ENCODE data around the gene RAB37. TPM values are rescaled to one million over a fixed set of nuclear protein-coding genes. Genes with fewer than 3 reads are reported as not detected.
A peak's percentile ranks its signal among the peaks of the same experiment; 100 is the strongest.

RAB37 gene
- total and polyA plus RNA-seq, 2 of the 8 experiments (the other 6 are each of a cell fraction or from before 2014, with no cell fraction given), result 5.5 to 6.1 TPM

GRCh38 chr17:74761931-74762330 lies 24.9 kb downstream of the RAB37 start:
- no peak overlapping the region for H4K8ac ChIP-seq (ENCODE audit: extremely low read depth, insufficient read depth, low read length)
- H4K91ac ChIP-seq (replicated peaks; ENCODE audit: insufficient read length, low read length), result peak overlapping the region; percentile 38
- DNase-seq (ENCODE audit: low read depth in 1 of 2, low spot score in 2 of 2), result no peak
- H4K5ac ChIP-seq (ENCODE audit: insufficient read length, low read depth, low read length), result no peak overlapping the region
- no peak overlapping the region for H3K14ac ChIP-seq (ENCODE audit: insufficient read length)
- H3K27ac ChIP-seq (ENCODE audit: low read depth, low read length), result no peak overlapping the region
- H3K79me1 ChIP-seq (ENCODE audit: low read depth, low read length), result peaks cover 22% of the 10 kb centered on the region
- H2BK120ac ChIP-seq (replicated peaks; ENCODE audit: low read depth, low read length), result no peak overlapping the region
- H3K23ac ChIP-seq (ENCODE audit: insufficient read length), result no peak overlapping the region
- H3K4me1 ChIP-seq (replicated peaks in 1 of 4; ENCODE audit: control insufficient read depth in 3 of 4, insufficient read depth in 4 of 4, low read length in 3 of 4), result peaks cover 10 to 70% (median 50%) of the 10 kb centered on the region in 4 experiments
- no peak for FAIRE-seq
- H2BK12ac ChIP-seq (ENCODE audit: low read depth, low read length), result no peak overlapping the region
- ChIA-PET POLR2A (ENCODE audit: partially characterized antibody) (interaction anchor here (1.0 to 6.5 kb wide), 3 partner anchors 11 to 17 kb away, joined by 4 to 70 read pairs (median 32); partner anchors contain the start of gene NHERF1), CTCF (ENCODE audit: partially characterized antibody) (interaction anchor here (1.9 to 15.7 kb wide), 5 partner anchors 9 to 24 kb away, joined by 7 to 231 read pairs (median 53); partner anchors contain the start of genes NAT9 and RAB37)
- H3K36me3 ChIP-seq (ENCODE audit: control insufficient read depth in 2 of 4, insufficient read depth in 4 of 4, low read length in 3 of 4), result peaks cover 0 to 6% (median 0%) of the 10 kb centered on the region in 4 experiments; a peak in 1 of 8 replicates
- H3K56ac ChIP-seq (replicated peaks; ENCODE audit: insufficient read length, low read depth, low read length), result no peak overlapping the region
- H4K20me1 ChIP-seq (replicated peaks in 1 of 2; ENCODE audit: control insufficient read depth in 1 of 2, insufficient read depth in 2 of 2, low read length in 2 of 2), result peaks cover 3 to 12% of the 10 kb centered on the region in 2 experiments
- no peak overlapping the region for H3K9ac ChIP-seq (replicated peaks in 1 of 4; ENCODE audit: extremely low read depth in 1 of 4, low read depth in 3 of 4, low read length in 3 of 4)
- peak overlapping the region; percentile 75 for H3K18ac ChIP-seq (ENCODE audit: extremely low read depth, low read length)
- H3K23me2 ChIP-seq (ENCODE audit: low read depth, low read length), result no peaks in the 10 kb centered on the region
- no peak overlapping the region for H3K4me2 ChIP-seq (ENCODE audit: insufficient read depth in 1 of 2, low read depth in 2 of 2, low read length in 2 of 2)
- no peak overlapping the region for H3K4me3 ChIP-seq (ENCODE audit: extremely low read depth in 1 of 4, insufficient read depth in 2 of 4, low read depth in 3 of 4, low read length in 4 of 4)
- no peaks in the 10 kb centered on the region for H3K9me3 ChIP-seq (ENCODE audit: insufficient read depth in 2 of 2, low read depth in 1 of 2, low read length in 1 of 2)
- no peak overlapping the region for H2AFZ ChIP-seq (ENCODE audit: low read length)
- 91% methylated on average over 11 of the region's 11 CpGs; no CpG with 5 or more reads in 1 of the 2 experiments for WGBS, 2 experiments (ENCODE audit: extremely low coverage in 1 of 2, insufficient coverage in 1 of 2, insufficient read length in 1 of 2, insufficient replicate concordance in 2 of 2, low coverage in 1 of 2, low lambda C conversion rate in 2 of 2, missing lambda C conversion rate in 1 of 2)
- no peak overlapping the region for H2AK5ac ChIP-seq (ENCODE audit: low read depth, low read length)
- peak overlapping the region; percentile 78 for H2BK5ac ChIP-seq (ENCODE audit: low read depth, low read length)
- H3K27me3 ChIP-seq (replicated peaks in 1 of 4; ENCODE audit: control insufficient read depth in 3 of 4, extremely low read depth in 1 of 4, insufficient read depth in 3 of 4, low read length in 3 of 4), result no peaks in the 10 kb centered on the region
- H3K79me2 ChIP-seq (ENCODE audit: control insufficient read depth in 1 of 2, insufficient read depth in 2 of 2, low read length in 2 of 2), result peaks cover 0 to 43% of the 10 kb centered on the region in 2 experiments; a peak in 2 of 4 replicates
- no peak overlapping the region for H2BK20ac ChIP-seq (ENCODE audit: low read length)
- H2BK15ac ChIP-seq (ENCODE audit: low read length), result no peak overlapping the region
- no peak overlapping the region for H3K4ac ChIP-seq (replicated peaks; ENCODE audit: insufficient read length, low read depth, low read length)
- TF ChIP-seq CTBP2 (IDR thresholded peaks at IDR 0.05; ENCODE audit: borderline replicate concordance, insufficient read depth, insufficient read length, low read length) (no peak), KDM1A (IDR thresholded peaks at IDR 0.05; ENCODE audit: borderline replicate concordance, low read length) (no peak), EGR1 (IDR thresholded peaks at IDR 0.05; ENCODE audit: borderline replicate concordance, low read depth, low read length) (no peak), RAD21 (IDR thresholded peaks at IDR 0.05 in 1 of 2, conservative IDR thresholded peaks at IDR 0.05 in 1 of 2; ENCODE audit: low read depth in 2 of 2, low read length in 2 of 2) (no peak), HDAC2 (IDR thresholded peaks at IDR 0.05; ENCODE audit: borderline replicate concordance in 1 of 2, low read depth in 2 of 2, low read length in 2 of 2) (no peak), TBP (IDR thresholded peaks at IDR 0.05; ENCODE audit: low read depth, low read length) (no peak), RFX5 (IDR thresholded peaks at IDR 0.05; ENCODE audit: borderline replicate concordance, low read depth, low read length) (no peak), CBX5 (IDR thresholded peaks at IDR 0.05; ENCODE audit: low read depth, low read length) (no peak), EZH2 (IDR thresholded peaks at IDR 0.05; ENCODE audit: low read depth, low read length, severe bottlenecking) (no peak), CTCF (IDR thresholded peaks at IDR 0.05; ENCODE audit: control extremely low read depth in 1 of 3, insufficient read depth in 1 of 3, low read depth in 1 of 3, low read length in 3 of 3) (no peak)

Data from H1 (cell line).